ENCODE data around the gene CT47A7.
"Not testable (repeated sequence)": the region's sequence is repeated elsewhere in the genome, so short reads cannot be mapped to it uniquely, and the experiment has no call there.

The CT47A7 gene

GRCh38 chrX:120956500-120956899 is at the start of gene CT47A7:
CT47A7 (minus strand) TSS chrX:120956600; CDS start chrX:120956345, 255 bp downstream.
- not testable (repeated sequence) for DNase-seq (ENCODE audit: low read depth)

GRCh38 chrX:121000589-121000988 is 44.2 kb upstream of the CT47A7 start:
- DNase-seq (ENCODE audit: low read depth), result no peak

GRCh38 chrX:120999413-120999812 is 43.0 kb upstream of the CT47A7 start:
- no peak for DNase-seq (ENCODE audit: low read depth)

GRCh38 chrX:120985660-120986059 is 29.3 kb upstream of the CT47A7 start, which contains the start of gene CT47A1:
CT47A1 (minus strand) TSS chrX:120985760; CDS start chrX:120985529, 231 bp downstream.
- DNase-seq (ENCODE audit: low read depth), result not testable (repeated sequence)

Data from ELR (cell line).